ENCODE measurements around the gene MYO3B. TPM values are rescaled to one million over a fixed set of nuclear protein-coding genes. Genes with fewer than 3 reads are reported as not detected.

The MYO3B gene
- total RNA-seq, 1 donor from 2014 or later = not detected

- H3K36me3 Mint-ChIP-seq (ENCODE audit: low read depth) = no peaks in the 10 kb centered on the region
These were observed 127.8 kb downstream of the MYO3B start for GRCh38 chr2:170305711-170306110.

GRCh38 chr2:170306293-170306873, 128.4 kb downstream of the MYO3B start:
- Mint-ChIP-seq H3K4me3 (ENCODE audit: unreplicated experiment) (no peak overlapping the region), H3K9me3 (ENCODE audit: low read depth) (no peaks in the 10 kb centered on the region), H3K4me1 (ENCODE audit: low read depth) (peaks cover 3% of the 10 kb centered on the region), H3K27ac (ENCODE audit: unreplicated experiment) (no peak overlapping the region), H3K27me3 (ENCODE audit: low read depth) (peaks cover 9% of the 10 kb centered on the region), H3K36me3 (ENCODE audit: low read depth) (no peaks in the 10 kb centered on the region)
- no peak for TF ChIP-seq CTCF (IDR thresholded peaks at IDR 0.05)
- no peak for DNase-seq (ENCODE audit: low spot score)

More at GRCh38 chr2:170305711-170306110, 127.8 kb downstream of the MYO3B start:
- DNase-seq (ENCODE audit: low spot score) = no peak
- peaks cover 10% of the 10 kb centered on the region for H3K27me3 Mint-ChIP-seq (ENCODE audit: low read depth)
- no peaks in the 10 kb centered on the region for H3K4me1 Mint-ChIP-seq (ENCODE audit: low read depth)
- no peaks in the 10 kb centered on the region for H3K9me3 Mint-ChIP-seq (ENCODE audit: low read depth)
- H3K27ac Mint-ChIP-seq (ENCODE audit: unreplicated experiment) = no peak overlapping the region
- H3K4me3 Mint-ChIP-seq (ENCODE audit: unreplicated experiment) = no peak overlapping the region
- no peak for TF ChIP-seq CTCF (IDR thresholded peaks at IDR 0.05)

- DNase-seq (ENCODE audit: low spot score) = no peak
- H3K27ac Mint-ChIP-seq (ENCODE audit: unreplicated experiment) = no peak overlapping the region
- H3K36me3 Mint-ChIP-seq (ENCODE audit: low read depth) = no peaks in the 10 kb centered on the region
- peaks cover 7% of the 10 kb centered on the region for H3K27me3 Mint-ChIP-seq (ENCODE audit: low read depth)
- no peak for TF ChIP-seq CTCF (IDR thresholded peaks at IDR 0.05)
- H3K4me3 Mint-ChIP-seq (ENCODE audit: unreplicated experiment) = no peak overlapping the region
- H3K4me1 Mint-ChIP-seq (ENCODE audit: low read depth) = peaks cover 5% of the 10 kb centered on the region
- no peaks in the 10 kb centered on the region for H3K9me3 Mint-ChIP-seq (ENCODE audit: low read depth)
These were observed 129.1 kb downstream of the MYO3B start for GRCh38 chr2:170307052-170307451.

GRCh38 chr2:170307555-170308351, 129.8 kb downstream of the MYO3B start:
- H3K4me3 Mint-ChIP-seq (ENCODE audit: unreplicated experiment) = no peak overlapping the region
- H3K4me1 Mint-ChIP-seq (ENCODE audit: low read depth) = peaks cover 5% of the 10 kb centered on the region
- no peak for TF ChIP-seq CTCF (IDR thresholded peaks at IDR 0.05)
- H3K9me3 Mint-ChIP-seq (ENCODE audit: low read depth) = no peaks in the 10 kb centered on the region
- peaks cover 2% of the 10 kb centered on the region for H3K27me3 Mint-ChIP-seq (ENCODE audit: low read depth)
- no peak for DNase-seq (ENCODE audit: low spot score)
- no peak overlapping the region for H3K27ac Mint-ChIP-seq (ENCODE audit: unreplicated experiment)
- no peaks in the 10 kb centered on the region for H3K36me3 Mint-ChIP-seq (ENCODE audit: low read depth)

GRCh38 chr2:170310876-170311502, 133.0 kb downstream of the MYO3B start:
- Mint-ChIP-seq H3K9me3 (ENCODE audit: low read depth) (no peaks in the 10 kb centered on the region), H3K27me3 (ENCODE audit: low read depth) (no peaks in the 10 kb centered on the region), H3K4me3 (ENCODE audit: unreplicated experiment) (no peak overlapping the region), H3K36me3 (ENCODE audit: low read depth) (no peaks in the 10 kb centered on the region), H3K4me1 (ENCODE audit: low read depth) (peaks cover 10% of the 10 kb centered on the region), H3K27ac (ENCODE audit: unreplicated experiment) (no peak overlapping the region)
- no peak for DNase-seq (ENCODE audit: low spot score)
- TF ChIP-seq CTCF (IDR thresholded peaks at IDR 0.05) = no peak

Measured in chondrocyte (in vitro differentiated cells).